LNCAP (cell line): Measurements from ENCODE around the gene LDHAL6B.
A peak's percentile ranks its signal among the peaks of the same experiment; 100 is the strongest.

ENCODE experiments used
- TF ChIP-seq, protein P1 (sequence below): fragments of 450-650 bp; IDR thresholded peaks from 2 replicates; pipeline ENCODE4 v1.5.1; 2017; ENCODE audit warnings: mild to moderate bottlenecking

The LDHAL6B gene

DNA sequence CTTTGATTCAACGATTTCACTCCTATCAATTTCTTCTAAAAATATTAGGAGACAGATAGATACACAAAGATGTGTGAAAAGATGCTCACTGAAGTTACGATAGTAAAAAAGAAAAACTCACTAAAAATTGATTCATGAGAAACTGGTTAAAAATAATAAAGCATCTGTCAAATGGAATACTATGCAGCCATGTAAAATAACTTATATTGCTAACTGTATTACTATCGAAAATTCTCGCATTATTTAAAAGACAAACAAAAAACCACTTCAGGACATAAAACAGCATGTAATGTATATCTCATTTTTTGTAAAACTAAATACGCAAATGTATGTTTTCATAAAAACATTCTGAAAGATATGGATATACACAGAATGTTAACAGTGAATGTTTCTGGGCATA, 33.4 kb upstream of the LDHAL6B start:
- TF ChIP-seq, protein P1, sequence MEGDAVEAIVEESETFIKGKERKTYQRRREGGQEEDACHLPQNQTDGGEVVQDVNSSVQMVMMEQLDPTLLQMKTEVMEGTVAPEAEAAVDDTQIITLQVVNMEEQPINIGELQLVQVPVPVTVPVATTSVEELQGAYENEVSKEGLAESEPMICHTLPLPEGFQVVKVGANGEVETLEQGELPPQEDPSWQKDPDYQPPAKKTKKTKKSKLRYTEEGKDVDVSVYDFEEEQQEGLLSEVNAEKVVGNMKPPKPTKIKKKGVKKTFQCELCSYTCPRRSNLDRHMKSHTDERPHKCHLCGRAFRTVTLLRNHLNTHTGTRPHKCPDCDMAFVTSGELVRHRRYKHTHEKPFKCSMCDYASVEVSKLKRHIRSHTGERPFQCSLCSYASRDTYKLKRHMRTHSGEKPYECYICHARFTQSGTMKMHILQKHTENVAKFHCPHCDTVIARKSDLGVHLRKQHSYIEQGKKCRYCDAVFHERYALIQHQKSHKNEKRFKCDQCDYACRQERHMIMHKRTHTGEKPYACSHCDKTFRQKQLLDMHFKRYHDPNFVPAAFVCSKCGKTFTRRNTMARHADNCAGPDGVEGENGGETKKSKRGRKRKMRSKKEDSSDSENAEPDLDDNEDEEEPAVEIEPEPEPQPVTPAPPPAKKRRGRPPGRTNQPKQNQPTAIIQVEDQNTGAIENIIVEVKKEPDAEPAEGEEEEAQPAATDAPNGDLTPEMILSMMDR: no peak

DNA sequence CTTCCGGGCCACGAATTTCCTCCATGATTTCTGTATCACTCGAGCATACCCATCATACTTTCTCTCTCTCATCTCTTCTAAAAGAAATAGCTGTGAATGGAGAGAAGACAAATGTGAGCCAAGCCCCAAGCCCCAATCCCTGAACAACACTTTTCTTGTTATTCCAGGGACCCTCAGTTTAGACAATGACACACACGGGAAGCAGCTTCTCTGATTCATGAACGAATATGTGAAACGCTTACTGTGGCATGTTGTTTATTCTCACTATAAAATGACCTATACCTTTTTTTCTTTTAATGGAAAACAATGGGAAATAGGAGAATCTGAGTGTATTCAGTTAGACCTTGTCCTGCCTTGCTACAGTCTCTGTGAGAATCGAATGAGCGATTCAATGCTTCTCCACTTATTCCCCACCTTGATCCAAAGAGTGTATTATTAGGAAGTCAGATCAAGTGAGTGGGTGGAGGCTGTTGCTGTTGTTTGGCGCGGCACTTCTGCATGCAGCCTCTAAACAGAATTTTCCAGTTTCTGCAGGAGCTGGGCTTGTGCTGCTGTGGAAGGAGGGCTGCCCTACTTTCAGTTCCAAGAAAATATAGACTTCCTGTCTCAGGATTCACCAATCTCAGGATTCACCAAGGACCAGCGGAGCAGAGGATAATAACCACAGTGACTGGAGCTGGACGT, 32.4 kb upstream of the LDHAL6B start:
- TF ChIP-seq, protein P1: no peak

DNA sequence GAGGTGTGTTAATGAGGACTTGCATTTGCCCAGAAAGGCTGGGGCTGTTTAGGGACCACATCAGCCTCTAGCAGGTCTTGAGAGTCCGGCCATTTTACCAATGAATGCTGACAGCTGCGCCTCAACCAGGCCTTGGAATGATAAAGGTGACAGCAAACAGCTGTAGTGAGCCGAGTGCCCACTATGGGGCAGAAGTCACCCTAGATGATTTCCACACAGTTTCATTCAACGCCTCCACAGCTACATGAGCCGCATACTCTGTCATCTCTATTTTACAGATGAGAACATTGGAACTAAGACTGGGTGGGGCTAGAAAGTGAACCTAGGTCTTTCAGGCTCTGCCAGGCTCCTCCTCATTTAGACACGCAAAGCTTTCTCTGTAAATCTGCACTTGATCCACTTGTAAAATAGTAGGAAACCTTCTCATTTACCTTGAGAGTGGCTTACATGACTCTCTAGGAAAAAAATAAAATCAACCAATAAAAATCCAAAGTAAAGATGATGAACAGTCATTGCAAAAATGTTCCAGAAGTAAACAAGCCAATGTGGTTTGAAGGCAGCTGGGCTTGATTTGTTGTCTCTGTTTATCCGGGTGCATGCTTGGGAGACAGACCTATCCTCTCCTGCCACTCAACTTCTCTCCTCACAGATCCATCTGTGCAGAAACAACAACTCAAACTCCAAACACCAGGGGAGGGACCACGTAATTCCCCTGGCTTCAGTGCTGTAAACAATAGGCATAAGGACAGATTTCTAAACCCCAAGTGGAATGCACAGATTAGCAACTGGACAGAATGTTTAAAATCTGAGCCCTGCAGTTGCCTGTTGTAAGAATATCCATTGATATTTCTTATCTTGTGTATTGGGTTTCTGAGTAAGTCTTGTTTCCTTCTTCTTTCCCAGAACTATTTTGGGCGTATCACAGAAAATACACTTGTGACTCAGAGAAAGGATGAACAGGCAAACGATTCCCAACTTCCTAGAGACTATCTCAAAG, 31.5 kb upstream of the LDHAL6B start:
- TF ChIP-seq, protein P1: peak; percentile 74

DNA sequence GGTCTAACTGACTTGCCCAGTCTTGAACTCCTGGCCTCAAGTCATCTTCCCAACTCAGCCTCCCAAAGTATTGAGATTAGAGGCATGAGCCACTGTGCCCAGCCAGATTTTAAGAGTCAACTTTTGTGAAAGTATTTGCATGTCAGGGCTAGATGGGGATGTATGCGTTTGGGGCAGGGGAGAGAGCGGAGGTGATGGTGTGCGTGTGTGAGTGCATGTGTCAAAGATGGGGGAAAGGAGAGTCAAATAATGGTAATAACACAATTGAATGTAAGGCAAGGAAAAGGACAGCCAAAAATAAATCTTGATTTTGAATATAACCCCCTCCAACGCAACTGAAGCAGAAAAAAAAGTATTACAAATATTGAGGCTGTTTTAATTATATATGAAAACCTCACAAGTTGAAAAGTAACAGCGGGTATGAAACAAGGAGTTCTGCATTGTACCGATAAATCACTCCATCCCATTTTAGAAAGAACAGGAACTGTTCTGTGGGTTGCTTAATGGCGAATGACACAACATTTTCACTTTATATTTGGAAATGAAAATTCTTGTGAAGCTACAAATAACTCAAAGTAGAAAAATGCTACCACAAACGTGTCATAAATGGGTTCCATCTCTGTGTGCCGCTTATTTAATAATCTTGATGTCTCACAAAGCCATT, 29.9 kb upstream of the LDHAL6B start:
- TF ChIP-seq, protein P1: no peak

DNA sequence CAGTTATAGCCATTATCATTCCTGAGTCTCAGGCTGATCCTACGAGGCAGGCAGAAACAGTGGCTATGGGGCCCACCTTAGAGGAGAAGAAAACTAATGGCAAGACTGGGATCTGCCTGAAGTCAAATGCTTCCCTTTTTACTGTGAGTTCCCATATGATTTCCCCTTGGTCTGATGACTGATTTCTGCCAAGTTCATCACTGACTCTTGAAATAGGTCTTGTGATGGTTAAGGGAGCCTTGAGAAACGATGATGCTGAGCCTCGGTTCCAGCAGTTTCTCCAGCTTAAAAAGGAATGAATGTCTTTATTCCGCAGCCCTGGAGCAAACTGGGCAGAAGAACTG, 29.4 kb upstream of the LDHAL6B start:
- TF ChIP-seq, protein P1: no peak

DNA sequence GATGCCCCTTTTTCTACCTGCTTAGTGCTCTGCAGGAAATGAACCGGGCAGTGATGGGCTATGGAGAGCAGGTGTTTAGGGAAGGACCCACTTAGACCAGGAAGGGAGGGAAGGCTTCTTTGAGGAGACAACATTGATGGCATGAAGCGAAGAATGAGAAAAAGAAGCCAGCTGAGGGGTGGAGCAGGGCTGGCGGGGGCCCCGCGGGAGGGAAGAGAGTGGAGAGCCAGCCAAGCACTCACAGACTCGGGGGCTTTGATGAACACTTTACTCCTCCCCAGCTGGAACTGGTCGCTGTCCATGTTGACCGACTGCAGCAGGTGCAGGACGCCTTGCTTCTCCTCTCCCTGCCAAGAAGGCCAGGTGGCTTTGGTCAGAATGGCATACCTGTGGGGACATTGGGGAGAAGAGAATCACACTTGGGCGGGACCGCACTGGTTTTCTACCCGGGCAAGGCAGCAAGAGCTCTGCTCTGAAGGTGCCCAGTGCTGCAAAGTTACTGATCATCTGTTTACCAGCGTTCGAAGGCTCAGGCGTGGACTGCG, 28.4 kb upstream of the LDHAL6B start:
- TF ChIP-seq, protein P1: no peak

DNA sequence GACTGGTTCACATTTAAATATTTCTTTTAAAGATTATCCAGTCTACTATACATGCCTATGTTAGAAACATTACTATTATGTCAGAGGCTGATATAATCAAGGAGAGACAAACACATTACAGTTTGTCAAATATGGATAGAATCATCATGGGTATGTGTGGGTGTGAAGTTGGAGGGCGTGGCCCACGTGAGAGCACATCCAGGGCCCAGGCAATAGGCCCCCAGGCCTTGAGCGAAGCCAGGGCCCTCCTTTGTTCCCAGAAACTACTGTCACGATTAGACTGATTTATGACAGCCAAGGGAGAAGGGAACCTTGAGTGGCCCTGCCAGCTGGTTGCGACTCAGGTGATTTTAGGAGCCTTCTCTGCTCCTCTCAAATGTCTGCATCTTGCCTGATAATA, 26.9 kb upstream of the LDHAL6B start:
- TF ChIP-seq, protein P1: no peak
